MM.1S (cell line): Measurements from ENCODE around the gene XRRA1.

Experiments
- DNase-seq: peaks from one replicate; pipeline ENCODE4 v3.0.0-alpha.2; 2015
- H2AFZ ChIP-seq: fragments of 300-600 bp; sonication (generic); 2 replicates; pipeline ENCODE4 v1.6.0; 2016; ENCODE audit warnings: antibody characterized with exemption, low read length
- H3F3A ChIP-seq: fragments of 300-600 bp; sonication (generic); 2 replicates; pipeline ENCODE4 v1.6.1; 2016; ENCODE audit warnings: mild to moderate bottlenecking, antibody characterized with exemption, low read length, moderate library complexity, mixed read lengths; ENCODE audit not compliant: insufficient read depth
- H3K27ac ChIP-seq: fragments of 300-600 bp; sonication (generic); 2 replicates; pipeline ENCODE4 v1.5.1; 2016; ENCODE audit warnings: mild to moderate bottlenecking, low read length
- H3K27me3 ChIP-seq: fragments of 300-600 bp; sonication (generic); replicated peaks from 2 replicates; pipeline ENCODE4 v1.6.0; 2016; ENCODE audit warnings: low read length; ENCODE audit not compliant: insufficient read depth
- H3K36me3 ChIP-seq: fragments of 300-600 bp; sonication (generic); replicated peaks from 2 replicates; pipeline ENCODE4 v1.6.1; 2016; ENCODE audit warnings: mild to moderate bottlenecking, low read length, mixed read lengths; ENCODE audit not compliant: insufficient read depth
- H3K4me1 ChIP-seq: fragments of 300-600 bp; sonication (generic); 2 replicates; pipeline ENCODE4 v1.6.1; 2016; ENCODE audit warnings: low read length, mixed read lengths
- H3K4me2 ChIP-seq: fragments of 300-600 bp; sonication (generic); 2 replicates; pipeline ENCODE4 v1.6.0; 2016; ENCODE audit warnings: low read depth, low read length
- H3K4me3 ChIP-seq: fragments of 300-600 bp; sonication (generic); 2 replicates; pipeline ENCODE4 v1.5.1; 2016; ENCODE audit warnings: low read length, mixed read lengths
- H3K79me2 ChIP-seq: fragments of 300-600 bp; sonication (generic); 2 replicates; pipeline ENCODE4 v1.6.1; 2016; ENCODE audit warnings: mixed run types, low read length, mixed read lengths
- H3K9ac ChIP-seq: fragments of 300-600 bp; sonication (generic); 2 replicates; pipeline ENCODE4 v1.6.1; 2016; ENCODE audit warnings: low read length, mixed read lengths
- H3K9me2 ChIP-seq: fragments of 300-600 bp; sonication (generic); replicated peaks from 2 replicates; pipeline ENCODE4 v1.6.1; 2016; ENCODE audit warnings: mild to moderate bottlenecking, low read length, mixed read lengths; ENCODE audit not compliant: insufficient read depth
- H3K9me3 ChIP-seq: fragments of 300-600 bp; sonication (generic); replicated peaks from 2 replicates; pipeline ENCODE4 v1.6.1; 2016; ENCODE audit warnings: mild to moderate bottlenecking, low read length, mixed read lengths; ENCODE audit not compliant: insufficient read depth
- H4K20me1 ChIP-seq: fragments of 300-600 bp; sonication (generic); 2 replicates; pipeline ENCODE4 v1.6.1; 2016; ENCODE audit warnings: mild to moderate bottlenecking, low read length, moderate library complexity, mixed read lengths; ENCODE audit not compliant: insufficient read depth
- CTCF ChIP-seq: fragments of 300-600 bp; sonication (generic); IDR thresholded peaks from 2 replicates; pipeline ENCODE4 v1.5.1; 2016; ENCODE audit warnings: antibody characterized with exemption, low read length, mixed read lengths
- EZH2 ChIP-seq: fragments of 300-600 bp; sonication (generic); optimal IDR thresholded peaks from 2 replicates; pipeline ENCODE3; 2017; ENCODE audit warnings: low read depth, mild to moderate bottlenecking, antibody characterized with exemption, low read length, mixed read lengths
- EZH2phosphoT487 ChIP-seq: fragments of 300-600 bp; sonication (generic); IDR thresholded peaks from 2 replicates; pipeline ENCODE4 v1.6.1; 2018; ENCODE audit warnings: antibody characterized with exemption, low read length

XRRA1 gene

GRCh38 chr11:74853223-74853622 lies 95.7 kb downstream of the XRRA1 start:
- no peaks in the 10 kb centered on the region for H3K4me1 ChIP-seq
- no peaks in the 10 kb centered on the region for H3K79me2 ChIP-seq
- no peaks in the 10 kb centered on the region for H3K36me3 ChIP-seq

GRCh38 chr11:74849525-74850391 lies 99.1 kb downstream of the XRRA1 start:
- no peaks in the 10 kb centered on the region for H3K27me3 ChIP-seq
- no peaks in the 10 kb centered on the region for H3F3A ChIP-seq
- no peak overlapping the region for H2AFZ ChIP-seq
- no peak overlapping the region for H3K27ac ChIP-seq
- no peak overlapping the region for H3K4me3 ChIP-seq
- H4K20me1 ChIP-seq, result no peaks in the 10 kb centered on the region; the same call in 1 of the 2 replicates
- no peak for DNase-seq
- TF ChIP-seq EZH2, result no peak
- H3K36me3 ChIP-seq, result 0 out of 2 replicates have a peak, but pooled peaks cover 3% of the 10 kb centered on the region
- H3K4me2 ChIP-seq, result no peak overlapping the region
- H3K9me3 ChIP-seq, result no peaks in the 10 kb centered on the region
- H3K4me1 ChIP-seq, result no peaks in the 10 kb centered on the region
- H3K79me2 ChIP-seq, result no peaks in the 10 kb centered on the region
- H3K9ac ChIP-seq, result no peak overlapping the region
- H3K9me2 ChIP-seq, result no peaks in the 10 kb centered on the region

More at GRCh38 chr11:74853223-74853622, 95.7 kb downstream of the XRRA1 start:
- TF ChIP-seq EZH2, result no peak
- TF ChIP-seq EZH2phosphoT487, result no peak
- TF ChIP-seq CTCF, result no peak
- Histone ChIP-seq H3K27me3 (no peaks in the 10 kb centered on the region), H3F3A (no peaks in the 10 kb centered on the region), H3K9ac (no peak overlapping the region), H3K27ac (no peak overlapping the region), H3K9me3 (no peaks in the 10 kb centered on the region), H3K4me2 (no peak overlapping the region), H2AFZ (no peak overlapping the region), H3K4me3 (no peak overlapping the region), H4K20me1 (no peaks in the 10 kb centered on the region), H3K9me2 (no peaks in the 10 kb centered on the region)
- no peak for DNase-seq

GRCh38 chr11:74847895-74848294 lies 101.0 kb downstream of the XRRA1 start:
- Histone ChIP-seq H3F3A (no peaks in the 10 kb centered on the region), H3K79me2 (no peaks in the 10 kb centered on the region), H3K36me3 (0 out of 2 replicates have a peak, but pooled peaks cover 3% of the 10 kb centered on the region), H2AFZ (no peak overlapping the region), H4K20me1 (no peaks in the 10 kb centered on the region; the same call in 1 of the 2 replicates), H3K4me3 (no peak overlapping the region), H3K27ac (no peak overlapping the region), H3K9me3 (no peaks in the 10 kb centered on the region), H3K27me3 (no peaks in the 10 kb centered on the region), H3K4me2 (no peak overlapping the region), H3K9ac (no peak overlapping the region), H3K4me1 (no peaks in the 10 kb centered on the region), H3K9me2 (no peaks in the 10 kb centered on the region)
- no peak for DNase-seq
- TF ChIP-seq CTCF, result no peak
- TF ChIP-seq EZH2, result no peak
- TF ChIP-seq EZH2phosphoT487, result no peak

GRCh38 chr11:74847395-74847794 lies 101.5 kb downstream of the XRRA1 start:
- H3K9me2 ChIP-seq, result no peaks in the 10 kb centered on the region
- no peaks in the 10 kb centered on the region for H3F3A ChIP-seq
- no peaks in the 10 kb centered on the region for H3K79me2 ChIP-seq
- no peak overlapping the region for H3K27ac ChIP-seq
- no peaks in the 10 kb centered on the region; the same call in 1 of the 2 replicates for H4K20me1 ChIP-seq
- H3K4me2 ChIP-seq, result no peak overlapping the region
- H3K36me3 ChIP-seq, result 0 out of 2 replicates have a peak, but pooled peaks cover 3% of the 10 kb centered on the region
- no peaks in the 10 kb centered on the region for H3K9me3 ChIP-seq
- no peak overlapping the region for H3K9ac ChIP-seq
- H3K4me3 ChIP-seq, result no peak overlapping the region
- H3K27me3 ChIP-seq, result no peaks in the 10 kb centered on the region
- TF ChIP-seq CTCF (no peak), EZH2phosphoT487 (no peak), EZH2 (no peak)
- DNase-seq, result no peak
- no peak overlapping the region for H2AFZ ChIP-seq
- H3K4me1 ChIP-seq, result no peaks in the 10 kb centered on the region
